Fibroblast of the aortic adventitia (primary cell): ENCODE measurements around the gene ZNF584. TPM values are rescaled to one million over a fixed set of nuclear protein-coding genes. Genes with fewer than 3 reads are reported as not detected.
"Not testable (repeated sequence)": the region's sequence is repeated elsewhere in the genome, so short reads cannot be mapped to it uniquely, and the experiment has no call there.

Experiments used
- DNase-seq: peaks from one replicate; pipeline ENCODE4 v3.0.0-alpha.2; 2010; ENCODE audit warnings: low read depth
- H3K4me3 ChIP-seq: 2 replicates; pipeline ENCODE4 v1.5.1; 2011; ENCODE audit warnings: low read depth, mild to moderate bottlenecking, control low read depth, low read length, moderate library complexity
- total RNA-seq: library from RNA; depleted of rRNA; stranded (reverse); fragments of >200 nt; gene quantifications from 2 replicates; pipeline ENCODE4 v1.2.3, GENCODE V29; 2012; ENCODE audit warnings: low replicate concordance
- TF ChIP-seq, protein P1 (sequence below): IDR thresholded peaks from 2 replicates; pipeline ENCODE4 v1.5.1; 2011; ENCODE audit warnings: mild to moderate bottlenecking, low read length, control low read depth, inconsistent platforms; ENCODE audit not compliant: insufficient read depth

Gene ZNF584
- total RNA-seq, 1 donor, result 14.4 TPM

DNA sequence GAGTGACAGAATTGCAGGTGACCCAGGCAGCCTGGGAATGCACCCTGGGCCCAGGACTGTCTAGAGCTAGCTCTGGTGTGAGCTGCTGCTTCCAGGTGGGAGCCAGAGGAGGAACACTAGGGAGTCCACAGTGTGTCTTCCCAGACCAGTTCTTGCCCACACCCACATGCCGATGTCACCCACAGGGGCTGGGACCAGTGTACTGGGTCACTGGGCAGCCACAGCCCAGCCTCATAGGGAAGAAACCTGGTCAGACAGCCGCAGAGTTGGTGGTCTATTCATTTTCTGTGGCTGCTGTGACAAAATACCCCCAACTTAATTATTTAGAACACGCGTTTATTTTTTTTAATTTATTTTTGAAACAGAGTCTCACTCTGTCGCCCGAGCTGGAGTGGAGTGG lies 9.9 kb upstream of the ZNF584 start:
- TF ChIP-seq, protein P1, sequence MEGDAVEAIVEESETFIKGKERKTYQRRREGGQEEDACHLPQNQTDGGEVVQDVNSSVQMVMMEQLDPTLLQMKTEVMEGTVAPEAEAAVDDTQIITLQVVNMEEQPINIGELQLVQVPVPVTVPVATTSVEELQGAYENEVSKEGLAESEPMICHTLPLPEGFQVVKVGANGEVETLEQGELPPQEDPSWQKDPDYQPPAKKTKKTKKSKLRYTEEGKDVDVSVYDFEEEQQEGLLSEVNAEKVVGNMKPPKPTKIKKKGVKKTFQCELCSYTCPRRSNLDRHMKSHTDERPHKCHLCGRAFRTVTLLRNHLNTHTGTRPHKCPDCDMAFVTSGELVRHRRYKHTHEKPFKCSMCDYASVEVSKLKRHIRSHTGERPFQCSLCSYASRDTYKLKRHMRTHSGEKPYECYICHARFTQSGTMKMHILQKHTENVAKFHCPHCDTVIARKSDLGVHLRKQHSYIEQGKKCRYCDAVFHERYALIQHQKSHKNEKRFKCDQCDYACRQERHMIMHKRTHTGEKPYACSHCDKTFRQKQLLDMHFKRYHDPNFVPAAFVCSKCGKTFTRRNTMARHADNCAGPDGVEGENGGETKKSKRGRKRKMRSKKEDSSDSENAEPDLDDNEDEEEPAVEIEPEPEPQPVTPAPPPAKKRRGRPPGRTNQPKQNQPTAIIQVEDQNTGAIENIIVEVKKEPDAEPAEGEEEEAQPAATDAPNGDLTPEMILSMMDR, result no peak
- no peak for DNase-seq
- H3K4me3 ChIP-seq, result no peak overlapping the region

DNA sequence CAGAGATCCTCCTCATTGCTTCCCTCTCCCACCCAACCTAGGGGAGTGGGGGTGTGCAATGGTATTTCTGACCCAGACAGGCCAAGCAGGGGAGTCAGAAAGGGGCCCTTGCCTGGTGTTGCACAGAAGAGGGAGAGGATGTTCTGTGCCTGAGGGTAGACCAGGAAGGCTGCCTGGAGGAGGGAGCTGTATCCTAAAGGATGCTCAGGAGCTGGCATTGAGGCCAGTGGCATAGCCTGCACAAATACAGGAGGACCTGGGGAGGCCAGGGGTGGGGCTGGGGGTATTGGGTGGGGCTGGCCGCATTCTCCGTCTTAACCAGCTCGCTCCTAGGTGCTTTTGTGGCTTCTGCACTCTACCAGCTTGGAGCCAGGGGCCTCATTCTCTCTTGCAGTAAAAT lies 8.5 kb upstream of the ZNF584 start:
- TF ChIP-seq, protein P1, result no peak
- DNase-seq, result no peak
- H3K4me3 ChIP-seq, result no peak overlapping the region

DNA sequence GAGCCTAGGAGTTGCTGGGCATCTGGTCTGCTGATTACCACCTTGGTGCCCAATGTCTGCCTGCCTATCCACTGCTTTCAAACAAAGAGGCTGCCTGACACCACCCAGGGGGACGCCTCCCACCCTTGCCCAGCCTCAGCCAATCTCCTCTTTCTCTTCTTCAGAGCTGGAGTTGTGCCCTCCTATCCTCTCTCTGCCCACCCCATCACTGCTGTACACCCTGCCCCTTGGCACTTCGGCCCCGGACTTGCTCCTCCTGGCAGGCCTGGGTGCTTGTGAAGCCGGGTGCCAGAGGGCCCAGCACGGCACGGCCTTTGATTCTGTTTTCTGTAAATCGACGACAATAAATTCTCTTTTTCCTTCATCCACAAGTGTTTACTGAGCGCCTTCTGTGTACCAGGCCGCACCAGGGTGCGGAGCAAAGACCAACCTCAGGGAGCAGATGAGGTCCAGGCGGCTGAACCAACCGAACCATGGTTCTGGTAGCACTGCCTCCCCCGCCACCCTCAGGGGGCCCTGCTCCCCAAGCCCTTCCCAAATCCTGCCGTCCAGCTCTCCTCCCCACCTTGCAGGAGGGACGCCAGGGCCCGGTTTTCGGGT lies 8.0 kb upstream of the ZNF584 start:
- peak overlapping the region; percentile 83 for H3K4me3 ChIP-seq
- TF ChIP-seq, protein P1, result no peak
- DNase-seq, result no peak

DNA sequence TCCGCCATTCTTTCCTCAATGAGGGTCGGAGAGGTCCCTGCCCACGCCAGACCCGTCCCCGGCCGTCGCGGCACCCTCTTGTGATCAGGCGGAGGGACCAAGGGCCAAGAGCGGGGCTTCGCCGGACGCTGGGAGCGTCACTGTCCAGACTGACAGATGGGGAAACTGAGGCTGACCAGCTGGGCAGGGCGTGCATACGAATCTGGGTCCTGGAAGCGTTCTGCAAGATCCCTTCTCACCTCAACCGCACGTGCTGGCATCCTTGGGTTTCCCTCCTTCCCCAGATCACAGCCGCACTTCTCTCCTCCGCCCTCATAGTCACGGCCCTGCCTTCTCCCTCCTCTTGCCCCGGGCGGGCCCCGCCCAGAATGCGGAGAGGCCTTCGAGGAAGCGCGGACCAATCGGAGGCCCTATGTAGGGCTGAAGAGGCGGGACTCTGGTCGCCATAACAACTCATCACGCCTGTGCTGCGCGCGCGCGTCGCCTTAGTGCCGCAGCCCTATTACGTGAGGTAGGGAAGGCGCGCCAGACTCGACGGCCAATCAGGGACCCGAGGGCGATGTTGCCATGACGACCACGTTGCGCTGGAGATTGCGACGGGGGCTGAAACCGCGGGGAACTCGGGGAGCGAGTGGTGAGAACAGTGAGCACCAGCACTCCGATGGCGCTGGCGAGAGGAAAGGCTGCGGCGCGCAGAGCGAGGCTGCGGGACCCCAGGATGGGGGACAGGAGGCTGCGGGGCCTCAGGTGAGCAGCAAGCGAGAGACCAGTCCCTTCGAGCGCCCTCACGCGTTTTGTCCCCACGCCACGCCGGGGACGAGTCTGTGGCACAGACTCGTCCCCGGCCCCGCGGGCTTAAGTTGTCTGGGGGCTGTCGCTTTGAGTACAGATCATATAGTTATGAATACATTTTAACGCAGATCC lies 7.3 kb upstream of the ZNF584 start:
- peak overlapping the region; percentile 87 for H3K4me3 ChIP-seq
- TF ChIP-seq, protein P1, result no peak
- DNase-seq, result peak; percentile 99

DNA sequence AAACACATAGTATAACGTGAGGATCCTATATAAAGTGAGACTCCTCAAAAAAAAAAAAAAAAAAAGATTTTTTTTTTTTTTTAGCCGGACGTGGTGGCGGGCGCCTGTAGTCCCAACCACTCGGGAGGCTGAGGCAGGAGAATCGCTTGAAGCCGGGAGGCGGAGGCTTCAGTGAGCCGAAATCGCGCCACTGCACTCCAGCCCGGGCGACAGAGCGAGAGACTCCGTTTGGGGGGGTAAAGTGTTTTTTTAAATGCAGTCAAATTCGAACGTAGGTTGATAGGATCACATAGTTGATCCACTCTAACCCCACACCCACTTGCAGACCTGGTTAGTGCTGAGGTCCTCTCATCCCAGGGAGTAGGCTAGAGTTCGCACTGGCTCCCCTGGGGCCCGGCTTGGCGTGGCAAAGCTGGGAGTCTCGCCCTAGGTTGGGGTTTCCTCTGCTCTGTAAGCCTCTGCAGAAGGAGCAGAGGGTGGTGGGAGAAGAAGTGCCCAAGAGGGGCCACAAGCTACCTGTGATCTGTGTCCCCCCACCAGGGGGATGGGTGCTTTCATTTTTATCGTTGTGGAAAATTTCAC lies 6.5 kb upstream of the ZNF584 start:
- TF ChIP-seq, protein P1, result no peak
- DNase-seq, result no peak
- peak overlapping the region; percentile 87 for H3K4me3 ChIP-seq

DNA sequence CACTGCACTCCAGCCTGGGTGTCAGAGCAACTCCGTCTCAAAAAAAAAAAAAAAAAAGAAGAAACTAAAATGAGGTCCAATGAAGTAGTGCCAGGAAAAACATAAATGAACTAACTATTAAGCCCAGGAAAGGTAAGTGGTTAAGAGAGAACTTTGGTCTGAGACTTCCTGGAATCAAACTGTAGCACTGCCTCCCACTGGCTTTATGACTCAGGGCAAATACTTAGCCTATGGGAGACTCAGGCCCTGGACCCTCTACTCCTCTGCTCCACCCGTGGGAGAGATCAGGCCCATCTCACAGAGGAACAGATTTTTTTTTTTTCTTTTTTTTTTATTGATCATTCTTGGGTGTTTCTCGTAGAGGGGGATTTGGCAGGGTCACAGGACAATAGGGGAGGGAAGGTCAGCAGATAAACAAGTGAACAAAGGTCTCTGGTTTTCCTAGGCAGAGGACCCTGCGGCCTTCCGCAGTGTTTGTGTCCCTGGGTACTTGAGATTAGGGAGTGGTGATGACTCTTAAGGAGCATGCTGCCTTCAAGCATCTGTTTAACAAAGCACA lies 4.5 kb upstream of the ZNF584 start:
- not testable (repeated sequence) for DNase-seq, H3K4me3 ChIP-seq
